ENCODE measurements around the gene CCER1. TPM values are rescaled to one million over a fixed set of nuclear protein-coding genes. Genes with fewer than 3 reads are reported as not detected.

CCER1 gene
- total and polyA plus RNA-seq, 12 donors: not detected

GRCh38 chr12:90970471-90970870, 15.5 kb upstream of the CCER1 start:
- H3K27me3 ChIP-seq: no peaks in the 10 kb centered on the region
- intact Hi-C loops (cut with DNase I): loop anchor here in 3 of 10 donors (10.0 kb wide), 3 partner anchors 204 to 384 kb away; no protein-coding TSS in a partner anchor
- H3K36me3 ChIP-seq: no peaks in the 10 kb centered on the region
- ATAC-seq (no peak), DNase-seq (no peak)
- H3K4me3 ChIP-seq: no peak overlapping the region
- H3K27ac ChIP-seq: no peak overlapping the region
- no peak for TF ChIP-seq CTCF (IDR thresholded peaks at IDR 0.05)
- H3K4me1 ChIP-seq: no peaks in the 10 kb centered on the region
- no peaks in the 10 kb centered on the region for H3K9me3 ChIP-seq

GRCh38 chr12:90969851-90970250, 14.9 kb upstream of the CCER1 start:
- no peaks in the 10 kb centered on the region for H3K36me3 ChIP-seq
- no peak for DNase-seq
- 93 to 97% methylated on average over 2 of the region's 2 CpGs for WGBS, 2 donors
- no peak for TF ChIP-seq CTCF (IDR thresholded peaks at IDR 0.05)
- H3K27me3 ChIP-seq: no peaks in the 10 kb centered on the region
- H3K9me3 ChIP-seq: no peaks in the 10 kb centered on the region
- H3K4me1 ChIP-seq: no peaks in the 10 kb centered on the region
- no peak overlapping the region for H3K4me3 ChIP-seq
- H3K27ac ChIP-seq: no peak overlapping the region
- ATAC-seq: no peak
- intact Hi-C loops (cut with DNase I): loop anchor here in 3 of 10 donors (10.0 kb wide), 3 partner anchors 205 to 385 kb away; no protein-coding TSS in a partner anchor

- H3K4me1 ChIP-seq: no peaks in the 10 kb centered on the region
- TF ChIP-seq CTCF (IDR thresholded peaks at IDR 0.05): no peak
- H3K9me3 ChIP-seq: no peaks in the 10 kb centered on the region
- no peak overlapping the region for H3K4me3 ChIP-seq
- WGBS, 2 donors: 0 to 56% methylated on average over 1 of the region's 1 CpG
- H3K36me3 ChIP-seq: no peaks in the 10 kb centered on the region
- intact Hi-C loops (cut with DNase I): no loop called here
- DNase-seq (no peak), ATAC-seq (no peak)
- H3K27ac ChIP-seq: no peak overlapping the region
- H3K27me3 ChIP-seq: no peaks in the 10 kb centered on the region
Measured at GRCh38 chr12:90969346-90969745, 14.4 kb upstream of the CCER1 start.

- Histone ChIP-seq H3K4me1 (no peaks in the 10 kb centered on the region), H3K4me3 (no peak overlapping the region), H3K27ac (no peak overlapping the region), H3K36me3 (no peaks in the 10 kb centered on the region), H3K27me3 (no peaks in the 10 kb centered on the region), H3K9me3 (no peaks in the 10 kb centered on the region)
- TF ChIP-seq CTCF (IDR thresholded peaks at IDR 0.05): no peak
- ATAC-seq (no peak), DNase-seq (no peak)
- intact Hi-C loops (cut with DNase I): no loop called here
- WGBS, 2 donors: 87 to 88% methylated on average over 2 of the region's 2 CpGs
Measured at GRCh38 chr12:90965204-90965603, 10.2 kb upstream of the CCER1 start.
